Measurements from ENCODE around the gene ADH6.

- TF ChIP-seq, protein P1, sequence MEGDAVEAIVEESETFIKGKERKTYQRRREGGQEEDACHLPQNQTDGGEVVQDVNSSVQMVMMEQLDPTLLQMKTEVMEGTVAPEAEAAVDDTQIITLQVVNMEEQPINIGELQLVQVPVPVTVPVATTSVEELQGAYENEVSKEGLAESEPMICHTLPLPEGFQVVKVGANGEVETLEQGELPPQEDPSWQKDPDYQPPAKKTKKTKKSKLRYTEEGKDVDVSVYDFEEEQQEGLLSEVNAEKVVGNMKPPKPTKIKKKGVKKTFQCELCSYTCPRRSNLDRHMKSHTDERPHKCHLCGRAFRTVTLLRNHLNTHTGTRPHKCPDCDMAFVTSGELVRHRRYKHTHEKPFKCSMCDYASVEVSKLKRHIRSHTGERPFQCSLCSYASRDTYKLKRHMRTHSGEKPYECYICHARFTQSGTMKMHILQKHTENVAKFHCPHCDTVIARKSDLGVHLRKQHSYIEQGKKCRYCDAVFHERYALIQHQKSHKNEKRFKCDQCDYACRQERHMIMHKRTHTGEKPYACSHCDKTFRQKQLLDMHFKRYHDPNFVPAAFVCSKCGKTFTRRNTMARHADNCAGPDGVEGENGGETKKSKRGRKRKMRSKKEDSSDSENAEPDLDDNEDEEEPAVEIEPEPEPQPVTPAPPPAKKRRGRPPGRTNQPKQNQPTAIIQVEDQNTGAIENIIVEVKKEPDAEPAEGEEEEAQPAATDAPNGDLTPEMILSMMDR (conservative IDR thresholded peaks at IDR 0.05), result no peak
- no peak for TF ChIP-seq ZFX (IDR thresholded peaks at IDR 0.05)
These were observed 33.0 kb downstream of the ADH6 start for GRCh38 chr4:99186029-99186428.

Data from C4-2B (cell line).